Mononuclear cell (primary cell): ENCODE results near the gene CES4A. TPM values are rescaled to one million over a fixed set of nuclear protein-coding genes. Genes with fewer than 3 reads are reported as not detected.

Experiments used
- total RNA-seq: library from RNA; depleted of rRNA; stranded (reverse); fragments of >200 nt; gene quantifications from one replicate; pipeline ENCODE4 v1.2.3, GENCODE V29; 2012

Gene CES4A
- total RNA-seq, 1 donor = 5.6 TPM

Other genes with a start within 250 kb of the CES4A start
- gene DYNC1LI2, start 237.0 kb upstream of the CES4A start, total RNA-seq = 124 TPM
- 0.42 TPM for gene TERB1, start 187.0 kb upstream of the CES4A start, total RNA-seq
- 76.7 TPM for gene NAE1, start 157.6 kb upstream of the CES4A start, total RNA-seq
- gene CA7, start 144.2 kb upstream of the CES4A start, total RNA-seq = not detected
- 4.0 TPM for gene PDP2, start 108.1 kb upstream of the CES4A start, total RNA-seq
- not detected for gene CDH16, start 69.7 kb upstream of the CES4A start, total RNA-seq
- 1.3 TPM for gene RRAD, start 63.1 kb upstream of the CES4A start, total RNA-seq
- gene CIAO2B, start 54.2 kb upstream of the CES4A start, total RNA-seq = 21.2 TPM
- 23.8 TPM for gene CES2, start 53.1 kb upstream of the CES4A start, total RNA-seq
- 0.63 TPM for gene CES3, start 27.3 kb upstream of the CES4A start, total RNA-seq
- gene CBFB, start 40.6 kb downstream of the CES4A start, total RNA-seq = 80.5 TPM
- 32.5 TPM for gene PHAF1, start 121.4 kb downstream of the CES4A start, total RNA-seq
- 2.0 TPM for gene B3GNT9, start 162.4 kb downstream of the CES4A start, total RNA-seq
- gene TRADD, start 171.3 kb downstream of the CES4A start, total RNA-seq = 18.4 TPM
- gene FBXL8, start 171.4 kb downstream of the CES4A start, total RNA-seq = 8.5 TPM
- gene HSF4, start 176.2 kb downstream of the CES4A start, total RNA-seq = 2.7 TPM
- gene NOL3, start 181.9 kb downstream of the CES4A start, total RNA-seq = 0.73 TPM
- 3.5 TPM for gene MATCAP1, start 195.4 kb downstream of the CES4A start, total RNA-seq
- 0.42 TPM for gene EXOC3L1, start 201.5 kb downstream of the CES4A start, total RNA-seq
- 53.3 TPM for gene E2F4, start 203.6 kb downstream of the CES4A start, total RNA-seq
- gene ELMO3, start 210.5 kb downstream of the CES4A start, total RNA-seq = 0.31 TPM
- 17.3 TPM for gene TMEM208, start 238.5 kb downstream of the CES4A start, total RNA-seq